H9 (cell line): ENCODE measurements around the gene IFT57. TPM values are rescaled to one million over a fixed set of nuclear protein-coding genes. Genes with fewer than 3 reads are reported as not detected.

Experiments
- DNase-seq: peaks from one replicate; pipeline ENCODE4 v3.0.0-alpha.2; 2017
- H2AFZ ChIP-seq: one replicate; pipeline ENCODE4 v1.6.1; 2013; ENCODE audit warnings: mild to moderate bottlenecking, low read length, control low read depth, moderate library complexity
- H2AK5ac ChIP-seq: 2 replicates; pipeline ENCODE4 v1.6.1; 2013; ENCODE audit warnings: low read length, control low read depth, mixed read lengths; ENCODE audit not compliant: insufficient read length
- H2BK120ac ChIP-seq: one replicate; pipeline ENCODE4 v1.6.1; 2013; ENCODE audit warnings: low read depth, mild to moderate bottlenecking, low read length, control low read depth, inconsistent platforms; ENCODE audit not compliant: poor library complexity, severe bottlenecking
- H2BK12ac ChIP-seq: 2 replicates; pipeline ENCODE4 v1.6.1; 2013; ENCODE audit warnings: low read length, control low read depth, mixed read lengths, low read depth; ENCODE audit not compliant: insufficient read length
- H2BK15ac ChIP-seq: 2 replicates; pipeline ENCODE4 v1.6.1; 2013; ENCODE audit warnings: low read depth, low read length, control low read depth
- H2BK20ac ChIP-seq: one replicate; pipeline ENCODE4 v1.6.1; 2013; ENCODE audit warnings: low read depth, mild to moderate bottlenecking, low read length, control low read depth, inconsistent platforms; ENCODE audit not compliant: poor library complexity, severe bottlenecking
- H2BK5ac ChIP-seq: 2 replicates; pipeline ENCODE4 v1.6.1; 2013; ENCODE audit warnings: low read length, control low read depth, mixed read lengths; ENCODE audit not compliant: insufficient read length
- H3K14ac ChIP-seq: 2 replicates; pipeline ENCODE4 v1.6.1; 2013; ENCODE audit warnings: low read length, control low read depth; ENCODE audit not compliant: insufficient read depth
- H3K18ac ChIP-seq: 2 replicates; pipeline ENCODE4 v1.6.1; 2013; ENCODE audit warnings: low read depth, mild to moderate bottlenecking, mixed read lengths, low read length, control low read depth; ENCODE audit not compliant: insufficient read length
- H3K23ac ChIP-seq: 2 replicates; pipeline ENCODE4 v1.6.1; 2013; ENCODE audit warnings: low read length, control low read depth, mixed read lengths, low read depth; ENCODE audit not compliant: insufficient read length
- H3K23me2 ChIP-seq: 2 replicates; pipeline ENCODE4 v1.6.1; 2013; ENCODE audit warnings: low read depth, mild to moderate bottlenecking, mixed read lengths, low read length, control low read depth; ENCODE audit not compliant: insufficient read length, poor library complexity, severe bottlenecking
- H3K27ac ChIP-seq: 2 replicates; pipeline ENCODE4 v1.5.1; 2013; ENCODE audit warnings: low read length, control low read depth, mixed read lengths, low read depth; ENCODE audit not compliant: insufficient read length
- H3K27me3 ChIP-seq: 2 replicates; pipeline ENCODE4 v1.6.1; 2013; ENCODE audit warnings: low read length, control low read depth, inconsistent platforms; ENCODE audit not compliant: insufficient read depth
- H3K4ac ChIP-seq: 2 replicates; pipeline ENCODE4 v1.6.1; 2013; ENCODE audit warnings: low read depth, mild to moderate bottlenecking, control low read depth, inconsistent platforms, low read length, moderate library complexity
- H3K4me1 ChIP-seq: 2 replicates; pipeline ENCODE4 v1.6.1; 2013; ENCODE audit warnings: low read length, control low read depth, inconsistent platforms; ENCODE audit not compliant: insufficient read depth
- H3K4me2 ChIP-seq: 2 replicates; pipeline ENCODE4 v1.6.1; 2013; ENCODE audit warnings: low read length, control low read depth, mixed read lengths; ENCODE audit not compliant: insufficient read length, insufficient read depth
- H3K56ac ChIP-seq: 2 replicates; pipeline ENCODE4 v1.6.1; 2013; ENCODE audit warnings: low read depth, mild to moderate bottlenecking, mixed read lengths, low read length, control low read depth; ENCODE audit not compliant: insufficient read length
- H3K79me1 ChIP-seq: 2 replicates; pipeline ENCODE4 v1.6.1; 2013; ENCODE audit warnings: low read depth, mild to moderate bottlenecking, moderate library complexity, low read length, control low read depth, inconsistent platforms; ENCODE audit not compliant: insufficient read depth, poor library complexity, severe bottlenecking
- H3K79me2 ChIP-seq: 2 replicates; pipeline ENCODE4 v1.6.1; 2013; ENCODE audit warnings: low read length, control low read depth, inconsistent platforms; ENCODE audit not compliant: insufficient read depth
- H3K9ac ChIP-seq: 2 replicates; pipeline ENCODE4 v1.6.1; 2013; ENCODE audit warnings: low read length, control low read depth, mixed read lengths; ENCODE audit not compliant: insufficient read length; ENCODE audit errors: extremely low read depth
- H3K9me3 ChIP-seq: one replicate; pipeline ENCODE4 v1.6.1; 2013; ENCODE audit warnings: low read depth, low read length, inconsistent platforms; ENCODE audit not compliant: control insufficient read depth
- H3T11ph ChIP-seq: one replicate; pipeline ENCODE4 v1.6.1; 2013; ENCODE audit warnings: mild to moderate bottlenecking, low read length, control low read depth, inconsistent platforms
- H4K20me1 ChIP-seq: one replicate; pipeline ENCODE4 v1.6.1; 2013; ENCODE audit not compliant: control insufficient read depth, insufficient read length, insufficient read depth
- H4K5ac ChIP-seq: 2 replicates; pipeline ENCODE4 v1.6.1; 2013; ENCODE audit warnings: low read depth, mild to moderate bottlenecking, mixed read lengths, low read length, control low read depth; ENCODE audit not compliant: insufficient read length
- H4K8ac ChIP-seq: replicated peaks from 2 replicates; pipeline ENCODE4 v1.6.1; 2013; ENCODE audit warnings: low read length, control low read depth, mixed read lengths, low read depth; ENCODE audit not compliant: insufficient read length
- H4K91ac ChIP-seq: 2 replicates; pipeline ENCODE4 v1.6.1; 2013; ENCODE audit warnings: low read depth, mild to moderate bottlenecking, moderate library complexity, mixed read lengths, low read length, control low read depth; ENCODE audit not compliant: insufficient read length
- H3K27ac Mint-ChIP-seq, 3 experiments: 2 replicates in 2 of 3; 3 replicates in 1 of 3; pipeline ENCODE4 v1.8.0; 2020 to 2021; ENCODE audit warnings: mixed read lengths in 3 of 3, mild to moderate bottlenecking in 1 of 3, moderate library complexity in 1 of 3
- H3K27me3 Mint-ChIP-seq: 2 replicates; pipeline ENCODE4 v1.8.0; 2021; ENCODE audit warnings: low read depth, mild to moderate bottlenecking, moderate library complexity, mixed read lengths
- H3K36me3 Mint-ChIP-seq, 3 experiments: 2 replicates in 2 of 3; 3 replicates in 1 of 3; pipeline ENCODE4 v1.8.0; 2020 to 2021; ENCODE audit warnings: low read depth in 3 of 3, mixed read lengths in 3 of 3; ENCODE audit not compliant: insufficient read depth in 1 of 3
- H3K4me1 Mint-ChIP-seq, 2 experiments: 2 replicates each; pipeline ENCODE4 v1.8.0; 2020; ENCODE audit warnings: mixed read lengths in 2 of 2
- H3K4me3 Mint-ChIP-seq, 2 experiments: 2 replicates in 1 of 2; 3 replicates in 1 of 2; pipeline ENCODE4 v1.8.0; 2020 to 2021; ENCODE audit warnings: mild to moderate bottlenecking in 2 of 2, mixed read lengths in 2 of 2, moderate library complexity in 1 of 2
- H3K9me3 Mint-ChIP-seq, 2 experiments: 2 replicates in 1 of 2; 3 replicates in 1 of 2; pipeline ENCODE4 v1.8.0; 2020; ENCODE audit warnings: mild to moderate bottlenecking in 2 of 2, mixed read lengths in 2 of 2, moderate library complexity in 1 of 2
- CTCF ChIP-seq: fragments of 200-600 bp; sonication (generic); conservative IDR thresholded peaks from 3 replicates; pipeline ENCODE4 v1.8.0; 2021; ENCODE audit warnings: antibody characterized with exemption, mild to moderate bottlenecking
- WGBS: extraction: QIAGEN DNeasy Blood & Tissue Kit; methylation state at CpG from one replicate; pipeline ENCODE4 v1.1.7; 2013; ENCODE audit warnings: missing lambda C conversion rate, low lambda C conversion rate, mixed read lengths; ENCODE audit not compliant: insufficient read length; ENCODE audit errors: extremely low coverage; 5-methylcytosine and 5-hydroxymethylcytosine counted together
- total RNA-seq: library from RNA; stranded (reverse); gene quantifications from 2 replicates; pipeline ENCODE4 v1.2.1, GENCODE V29; 2021

Gene IFT57
- total RNA-seq, 1 experiment from 2014 or later, result 21.4 TPM

- no CpG with 5 or more reads among the region's 6 CpGs for WGBS
- Histone ChIP-seq H3K79me1 (no peaks in the 10 kb centered on the region), H3K27me3 (no peaks in the 10 kb centered on the region), H4K5ac (no peak overlapping the region), H4K91ac (no peak overlapping the region), H3K9me3 (no peaks in the 10 kb centered on the region), H3K14ac (no peak overlapping the region), H3K4me2 (no peak overlapping the region), H3K4ac (no peak overlapping the region), H3K56ac (no peak overlapping the region), H2BK20ac (no peak overlapping the region), H3K79me2 (no peaks in the 10 kb centered on the region), H2AK5ac (no peak overlapping the region), H3K4me1 (no peaks in the 10 kb centered on the region), H2AFZ (no peak overlapping the region), H2BK15ac (no peak overlapping the region), H3T11ph (no peak overlapping the region), H4K8ac (no peak overlapping the region), H3K18ac (no peak overlapping the region), H3K23me2 (no peaks in the 10 kb centered on the region), H2BK12ac (no peak overlapping the region), H3K9ac (no peak overlapping the region), H3K23ac (no peak overlapping the region), H4K20me1 (no peaks in the 10 kb centered on the region), H2BK5ac (no peak overlapping the region), H2BK120ac (no peak overlapping the region), H3K27ac (no peak overlapping the region)
- H3K4me3 Mint-ChIP-seq, result no peak overlapping the region
- no peak for DNase-seq
- no peaks in the 10 kb centered on the region; a peak in 2 of 5 replicates for H3K9me3 Mint-ChIP-seq
- H3K4me1 Mint-ChIP-seq, result peaks cover 5 to 7% of the 10 kb centered on the region in 2 experiments
- H3K27ac Mint-ChIP-seq, result no peak overlapping the region
- H3K27me3 Mint-ChIP-seq, result no peaks in the 10 kb centered on the region
- peaks cover 0 to 8% (median 8%) of the 10 kb centered on the region in 3 experiments; a peak in 4 of 7 replicates for H3K36me3 Mint-ChIP-seq
- TF ChIP-seq CTCF, result no peak
Observed at GRCh38 chr3:108185536-108185935, 36.7 kb downstream of the IFT57 start.
